GM18499 (cell line): ENCODE measurements around the gene KIF16B.

Experiments used
- ATAC-seq: cut with Tn5 transposase; IDR thresholded peaks from one replicate; pipeline ENCODE4 v1.9.1; 2021; ENCODE audit warnings: moderate number of reproducible peaks; ENCODE audit not compliant: insufficient read depth, unreplicated experiment

KIF16B gene

DNA sequence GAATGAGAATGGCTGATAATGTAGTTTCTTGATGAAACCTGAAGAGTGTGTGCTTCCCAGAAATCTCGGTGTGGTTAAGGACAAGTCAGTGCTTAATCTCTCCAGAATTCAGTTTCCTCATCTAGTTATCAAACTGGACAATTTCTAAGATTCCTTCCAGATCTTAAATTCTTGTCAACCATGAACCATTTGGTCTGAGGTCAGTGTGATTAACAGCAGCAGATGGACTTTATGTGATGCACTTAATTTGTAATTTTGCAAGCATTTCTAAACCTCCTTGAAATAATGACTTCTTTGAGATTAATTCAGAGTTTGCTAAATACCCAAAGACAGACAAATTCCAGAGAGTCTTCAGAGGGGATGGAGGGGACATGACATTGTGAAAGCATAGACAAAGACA is 160.3 kb downstream of the KIF16B start:
- ATAC-seq: no peak

- no peak for ATAC-seq
Observed at GRCh38 chr20:16411361-16411760, 161.9 kb downstream of the KIF16B start.

DNA sequence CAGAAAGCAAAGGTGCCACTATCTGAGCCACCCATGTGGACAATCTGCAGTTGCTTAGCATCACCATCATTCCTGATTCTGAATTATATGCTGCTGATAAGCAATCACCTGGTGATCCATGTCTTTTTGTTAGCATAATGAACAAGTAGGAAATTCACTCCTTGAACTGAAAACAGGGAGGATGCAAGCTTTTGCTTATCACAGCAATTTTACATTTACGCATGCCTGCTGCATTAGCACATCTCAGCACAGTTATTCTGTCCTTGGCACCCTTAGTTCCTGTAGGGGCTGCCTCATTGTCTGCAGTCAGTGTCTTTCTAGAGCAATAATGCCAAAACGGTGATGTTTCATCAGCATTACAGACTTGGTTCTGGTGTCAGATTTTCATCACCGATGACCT is 162.6 kb downstream of the KIF16B start:
- ATAC-seq: no peak

- no peak for ATAC-seq
Observed at GRCh38 chr20:16408981-16409380, 164.3 kb downstream of the KIF16B start.

- no peak for ATAC-seq
Observed at GRCh38 chr20:16407251-16408067, 165.8 kb downstream of the KIF16B start.

DNA sequence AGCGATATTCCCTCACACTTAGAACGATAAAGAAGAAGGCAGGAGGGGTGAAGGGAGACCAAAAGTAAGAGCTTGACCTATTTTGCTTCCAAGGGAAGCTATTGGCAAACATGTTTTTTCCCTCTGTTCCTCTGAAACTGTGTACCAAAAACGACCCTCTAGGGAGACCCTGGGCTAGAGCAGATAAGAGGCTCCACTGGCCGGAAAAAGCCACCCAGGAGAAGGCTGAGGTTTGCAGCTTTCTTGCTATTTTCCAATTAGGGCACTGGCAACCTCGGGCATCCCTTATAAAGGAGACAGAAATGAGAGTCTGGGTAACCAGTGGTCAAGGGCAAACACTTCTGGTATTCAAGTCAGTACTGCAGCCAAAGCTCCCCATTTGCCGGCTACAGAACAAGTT is 168.0 kb downstream of the KIF16B start:
- ATAC-seq: no peak

DNA sequence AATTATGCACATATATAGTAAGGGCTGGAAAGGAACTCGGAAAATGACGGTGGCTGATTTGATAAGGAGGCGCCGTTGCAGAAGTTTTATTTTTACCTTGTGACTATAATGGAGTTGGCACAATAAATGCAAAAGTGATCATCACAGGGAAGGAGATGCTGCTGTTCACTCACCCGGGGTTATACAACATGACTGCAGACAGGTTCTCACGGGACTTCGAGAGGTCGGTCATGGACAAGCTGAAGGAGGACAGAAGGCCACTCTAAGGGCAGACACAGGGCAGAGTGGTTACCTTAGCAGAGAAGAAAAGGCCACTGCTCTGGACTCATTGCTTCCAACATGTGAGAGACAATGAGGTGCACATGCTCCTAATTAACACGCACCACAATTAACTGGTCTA is 168.6 kb downstream of the KIF16B start:
- ATAC-seq: no peak

- no peak for ATAC-seq
Observed at GRCh38 chr20:16404171-16404570, 169.1 kb downstream of the KIF16B start.

DNA sequence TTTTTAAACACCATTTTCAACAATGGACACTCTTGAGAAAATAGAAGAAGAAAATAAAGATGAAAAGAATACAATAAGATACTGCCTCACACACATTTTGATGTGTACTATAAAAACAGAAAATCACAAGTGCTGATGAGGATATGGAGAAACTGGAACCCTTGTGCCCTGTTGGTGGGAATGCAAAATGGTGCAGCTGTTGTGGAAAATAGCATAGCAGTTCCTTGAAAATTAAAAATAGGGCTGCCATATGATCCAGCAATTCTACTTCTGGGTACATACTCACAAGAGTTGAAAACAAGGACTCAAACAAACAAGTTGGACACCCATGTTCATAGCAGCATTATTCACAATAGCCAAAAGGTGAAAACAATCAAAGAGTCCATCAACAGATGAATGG is 173.0 kb downstream of the KIF16B start:
- no peak for ATAC-seq

DNA sequence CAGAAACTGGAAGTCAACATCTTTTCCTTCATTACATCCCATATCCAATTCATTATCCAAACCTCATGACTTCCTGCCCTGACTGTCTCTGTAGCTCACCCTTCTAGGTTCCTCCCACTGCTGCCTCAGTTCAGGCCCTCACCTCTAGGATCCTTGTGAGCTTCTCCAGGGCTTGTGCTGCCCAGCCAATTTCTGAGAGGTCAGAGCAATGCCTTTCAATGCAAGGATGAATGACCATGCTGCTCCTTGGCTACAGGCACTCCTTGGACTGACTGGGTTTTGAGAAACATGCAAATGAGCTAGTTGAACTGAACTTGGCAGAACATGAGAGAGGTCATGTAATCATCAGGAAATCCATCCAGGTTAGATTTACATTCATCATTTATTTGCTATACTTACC is 173.4 kb downstream of the KIF16B start:
- no peak for ATAC-seq

DNA sequence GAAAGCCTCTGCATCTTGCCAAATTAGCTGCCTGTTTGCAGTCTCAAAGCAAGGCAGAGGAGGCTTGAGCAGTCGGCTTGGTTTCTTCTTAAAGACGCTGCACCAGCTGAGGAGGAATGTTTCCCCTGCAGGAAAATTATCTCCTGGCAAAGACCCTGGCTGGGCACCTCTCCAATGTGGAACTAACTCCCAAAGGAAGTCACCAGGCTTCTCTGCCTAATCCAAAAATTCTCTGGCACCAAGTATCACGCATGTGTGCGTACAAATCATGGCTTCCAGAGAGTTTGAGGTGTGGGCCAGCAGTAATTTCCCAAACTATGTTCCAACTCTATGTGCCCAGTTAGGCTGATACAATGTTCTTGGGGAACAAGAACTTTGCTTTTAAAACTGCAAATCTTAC is 176.2 kb downstream of the KIF16B start:
- no peak for ATAC-seq

- ATAC-seq: no peak
Observed at GRCh38 chr20:16395366-16395765, 177.9 kb downstream of the KIF16B start.

DNA sequence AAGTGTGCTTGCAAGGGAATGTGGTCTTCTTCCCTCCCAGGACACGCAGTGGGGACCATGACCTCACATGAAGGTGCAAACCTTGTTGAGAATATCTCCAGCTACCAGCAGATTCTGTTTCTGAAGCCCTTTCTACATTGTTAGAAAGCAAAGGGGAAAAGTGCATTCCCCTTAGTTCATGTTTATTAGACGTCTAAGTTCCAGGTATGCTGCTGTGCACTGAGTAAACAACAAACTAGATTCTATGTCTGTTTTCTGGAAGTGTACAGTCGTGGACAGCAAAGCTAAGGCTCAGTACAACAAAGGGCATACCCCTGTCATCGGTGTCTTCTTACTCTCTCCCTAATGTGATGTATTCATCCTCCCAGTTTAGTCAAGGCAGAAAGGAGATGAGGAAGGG is 178.5 kb downstream of the KIF16B start:
- ATAC-seq: no peak

DNA sequence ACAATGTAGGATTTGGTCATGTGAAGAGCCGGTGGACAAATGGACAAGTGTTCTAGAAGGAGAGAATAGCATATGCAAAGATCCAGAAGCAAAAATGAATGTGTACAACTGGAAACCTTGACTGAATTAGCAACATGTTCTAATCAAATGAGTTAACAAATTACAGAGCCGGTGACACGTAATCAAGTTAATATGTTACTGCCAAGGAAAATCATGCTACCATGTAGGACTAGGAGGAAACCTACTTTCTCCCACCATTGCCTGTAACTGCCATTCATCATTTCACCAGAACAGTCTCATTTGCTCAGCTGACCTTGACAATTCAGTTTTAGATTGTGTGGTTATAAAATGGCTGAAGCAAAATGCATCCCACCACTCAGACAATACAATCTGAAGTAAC is 179.4 kb downstream of the KIF16B start:
- no peak for ATAC-seq

DNA sequence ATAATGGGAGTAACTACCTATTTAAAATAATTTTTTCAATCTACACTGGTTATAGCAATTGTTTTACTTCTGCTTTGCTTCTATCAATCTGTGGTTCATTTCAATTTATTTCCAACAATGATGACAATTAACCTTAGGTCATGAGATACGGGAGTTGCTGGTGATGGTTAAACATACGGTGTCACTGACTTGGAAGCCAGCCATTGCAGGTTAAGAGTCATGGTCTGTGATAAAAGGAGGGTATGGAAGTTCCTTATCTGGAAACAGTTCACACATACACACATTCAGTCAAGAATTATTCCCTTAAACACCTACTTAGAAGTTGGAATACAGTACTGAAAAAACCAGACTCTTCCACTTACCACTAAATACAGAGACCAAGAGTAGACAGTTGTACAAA is 180.0 kb downstream of the KIF16B start:
- ATAC-seq: no peak

DNA sequence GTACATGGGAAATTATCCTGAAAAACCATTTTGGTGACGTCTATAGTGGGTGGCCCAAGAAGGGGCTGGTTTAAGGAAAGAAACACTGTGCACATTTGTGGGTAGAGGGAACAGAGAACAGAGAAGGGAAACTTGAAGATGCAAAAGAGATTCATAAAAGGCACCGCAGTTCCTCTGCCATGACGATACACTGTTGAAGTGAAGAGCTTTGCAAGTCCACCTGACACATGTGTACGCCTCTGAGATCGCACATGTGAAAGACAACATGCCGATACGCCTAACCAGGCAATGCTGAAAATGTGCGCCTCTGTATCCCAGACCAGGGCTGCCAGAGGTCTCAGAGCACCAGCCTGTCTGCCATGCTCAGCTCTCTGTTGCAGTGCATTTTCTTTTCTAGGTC is 180.9 kb downstream of the KIF16B start:
- peak; percentile 96 for ATAC-seq

GRCh38 chr20:16390991-16391390 is 182.3 kb downstream of the KIF16B start:
- no peak for ATAC-seq

GRCh38 chr20:16388731-16389130 is 184.5 kb downstream of the KIF16B start:
- no peak for ATAC-seq

DNA sequence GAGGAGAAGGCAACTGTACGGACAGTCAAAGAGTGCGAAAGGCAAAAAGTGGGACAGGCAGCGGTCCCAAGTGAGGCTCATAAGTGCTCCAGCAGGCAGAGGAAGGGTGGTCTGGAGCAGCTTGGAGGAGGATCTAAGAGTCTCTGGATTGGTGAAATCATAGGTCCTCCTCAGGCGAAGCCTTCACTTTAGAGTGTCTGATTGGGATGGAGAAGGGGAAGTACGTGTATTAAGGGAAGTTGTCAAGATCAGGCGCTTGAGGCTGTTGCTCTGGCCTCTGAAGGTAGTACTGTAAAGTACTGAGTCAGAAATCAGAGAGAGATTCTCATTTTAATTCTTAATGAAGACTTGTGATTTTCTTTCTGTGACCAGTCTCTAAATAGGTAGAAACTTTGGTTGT is 185.6 kb downstream of the KIF16B start:
- no peak for ATAC-seq

GRCh38 chr20:16385891-16386290 is 187.4 kb downstream of the KIF16B start:
- ATAC-seq: no peak

GRCh38 chr20:16385462-16385861 is 187.8 kb downstream of the KIF16B start:
- ATAC-seq: no peak

GRCh38 chr20:16381444-16381843 is 191.8 kb downstream of the KIF16B start:
- no peak for ATAC-seq
